Spinal cord (tissue), 10 donors: ENCODE measurements around the gene ITPK1. TPM values are rescaled to one million over a fixed set of nuclear protein-coding genes. Genes with fewer than 3 reads are reported as not detected.
A peak's percentile ranks its signal among the peaks of the same experiment; 100 is the strongest.

ENCODE experiments used
- DNase-seq, 6 donors: peaks; one replicate each; pipeline versions ENCODE4 v3.0.0 to v3.0.0-alpha.2; 2013 to 2015; ENCODE audit warnings: low spot score in 6 of 6, low read depth in 4 of 6
- H3K27ac ChIP-seq: one replicate; pipeline ENCODE4 v1.5.1; 2013; ENCODE audit warnings: low read depth, low read length, control low read depth
- H3K27me3 ChIP-seq: one replicate; pipeline ENCODE4 v1.6.1; 2013; ENCODE audit warnings: low read length; ENCODE audit not compliant: control insufficient read depth, insufficient read depth
- H3K36me3 ChIP-seq: one replicate; pipeline ENCODE4 v1.6.1; 2013; ENCODE audit warnings: low read length; ENCODE audit not compliant: control insufficient read depth, insufficient read depth
- H3K4me1 ChIP-seq: one replicate; pipeline ENCODE4 v1.6.1; 2013; ENCODE audit warnings: low read length; ENCODE audit not compliant: control insufficient read depth, insufficient read depth
- H3K4me3 ChIP-seq: one replicate; pipeline ENCODE4 v1.5.1; 2013; ENCODE audit warnings: low read depth, low read length, control low read depth
- H3K9me3 ChIP-seq: one replicate; pipeline ENCODE4 v1.6.1; 2013; ENCODE audit warnings: low read length; ENCODE audit not compliant: control insufficient read depth, insufficient read depth
- WGBS: methylation state at CpG from one replicate; pipeline ENCODE4 v1.1.5; 2013; ENCODE audit warnings: missing lambda C conversion rate; ENCODE audit not compliant: insufficient coverage; 5-methylcytosine and 5-hydroxymethylcytosine counted together
- polyA plus RNA-seq, 2 donors: library from polyadenylated mRNA; unstranded; fragments of 120-200 nt; gene quantifications; one replicate each; pipeline ENCODE4 v1.2.1, GENCODE V29; 2013; ENCODE audit not compliant: insufficient read length in 2 of 2
- total RNA-seq, 2 donors: library from RNA; depleted of rRNA in 1 of 2; stranded (reverse); fragments of 120-200 nt in 1 of 2; fragments of >200 nt in 1 of 2; gene quantifications; one replicate each; pipeline versions ENCODE4 v1.2.3 to v1.2.4, GENCODE V29; 2013 to 2014
- donor health status: healthy.

The ITPK1 gene
- total and polyA plus RNA-seq, 4 donors = 33.8 to 147 (median 83.3) TPM

- H3K4me1 ChIP-seq = peaks cover 57% of the 10 kb centered on the region
- no peak overlapping the region for H3K27ac ChIP-seq
- no peak for DNase-seq
- peaks cover 59% of the 10 kb centered on the region for H3K36me3 ChIP-seq
- no peaks in the 10 kb centered on the region for H3K27me3 ChIP-seq
- 85% methylated on average over 16 of the region's 18 CpGs for WGBS
- no peak overlapping the region for H3K4me3 ChIP-seq
- no peaks in the 10 kb centered on the region for H3K9me3 ChIP-seq
Observed at GRCh38 chr14:92960706-92961566, 154.8 kb downstream of the ITPK1 start.

- Histone ChIP-seq H3K4me1 (peaks cover 57% of the 10 kb centered on the region), H3K4me3 (no peak overlapping the region), H3K27me3 (no peaks in the 10 kb centered on the region), H3K27ac (no peak overlapping the region), H3K36me3 (peaks cover 60% of the 10 kb centered on the region), H3K9me3 (no peaks in the 10 kb centered on the region)
- DNase-seq = no peak
- 73% methylated on average over 23 of the region's 30 CpGs for WGBS
Observed at GRCh38 chr14:92959761-92960680, 155.7 kb downstream of the ITPK1 start.

- peak overlapping the region; percentile 70 for H3K27ac ChIP-seq
- H3K4me1 ChIP-seq = peaks cover 59% of the 10 kb centered on the region
- peak in 2 of 6 donors; percentile 63 to 76 for DNase-seq
Observed at GRCh38 chr14:92959189-92959531, 156.6 kb downstream of the ITPK1 start.

GRCh38 chr14:92958373-92959188 lies 157.1 kb downstream of the ITPK1 start:
- H3K4me3 ChIP-seq = no peak overlapping the region
- H3K9me3 ChIP-seq = no peaks in the 10 kb centered on the region
- H3K4me1 ChIP-seq = peaks cover 55% of the 10 kb centered on the region
- H3K27me3 ChIP-seq = no peaks in the 10 kb centered on the region
- H3K27ac ChIP-seq = peak overlapping the region; percentile 70
- no peak for DNase-seq
- WGBS = 69% methylated on average over 20 of the region's 22 CpGs
- peaks cover 60% of the 10 kb centered on the region for H3K36me3 ChIP-seq

More at GRCh38 chr14:92959189-92959531, 156.6 kb downstream of the ITPK1 start:
- Histone ChIP-seq H3K27me3 (no peaks in the 10 kb centered on the region), H3K36me3 (peaks cover 60% of the 10 kb centered on the region), H3K4me3 (no peak overlapping the region), H3K9me3 (no peaks in the 10 kb centered on the region)
- WGBS = 22% methylated on average over 6 of the region's 10 CpGs

- Histone ChIP-seq H3K4me3 (no peak overlapping the region), H3K27me3 (no peaks in the 10 kb centered on the region), H3K27ac (no peak overlapping the region), H3K4me1 (peaks cover 66% of the 10 kb centered on the region), H3K9me3 (no peaks in the 10 kb centered on the region), H3K36me3 (peaks cover 63% of the 10 kb centered on the region)
- WGBS = 68% methylated on average over 11 of the region's 11 CpGs
- DNase-seq = no peak
Observed at GRCh38 chr14:92956961-92957360, 158.8 kb downstream of the ITPK1 start.

- peaks cover 62% of the 10 kb centered on the region for H3K36me3 ChIP-seq
- 84% methylated on average over 2 of the region's 7 CpGs for WGBS
- H3K4me3 ChIP-seq = no peak overlapping the region
- no peak overlapping the region for H3K27ac ChIP-seq
- DNase-seq = no peak
- H3K27me3 ChIP-seq = no peaks in the 10 kb centered on the region
- peaks cover 70% of the 10 kb centered on the region for H3K4me1 ChIP-seq
- H3K9me3 ChIP-seq = no peaks in the 10 kb centered on the region
Observed at GRCh38 chr14:92955381-92955780, 160.3 kb downstream of the ITPK1 start.

- Histone ChIP-seq H3K4me1 (peaks cover 65% of the 10 kb centered on the region), H3K36me3 (peaks cover 62% of the 10 kb centered on the region), H3K27ac (no peak overlapping the region), H3K27me3 (no peaks in the 10 kb centered on the region), H3K4me3 (no peak overlapping the region), H3K9me3 (no peaks in the 10 kb centered on the region)
- DNase-seq = peak in 1 of 6 donors; percentile 41
- no CpG with 5 or more reads among the region's 5 CpGs for WGBS
Observed at GRCh38 chr14:92954933-92955332, 160.8 kb downstream of the ITPK1 start.

GRCh38 chr14:92953526-92953925 lies 162.2 kb downstream of the ITPK1 start:
- no peak for DNase-seq
- H3K27me3 ChIP-seq = no peaks in the 10 kb centered on the region
- H3K4me3 ChIP-seq = no peak overlapping the region
- peaks cover 51% of the 10 kb centered on the region for H3K4me1 ChIP-seq
- no peak overlapping the region for H3K27ac ChIP-seq
- H3K36me3 ChIP-seq = peaks cover 67% of the 10 kb centered on the region
- no peaks in the 10 kb centered on the region for H3K9me3 ChIP-seq
- WGBS = 91% methylated on average over 6 of the region's 6 CpGs
